HG03103 (cell line): ENCODE results near the gene ZDHHC22.

Experiments
- ATAC-seq: cut with Tn5 transposase; IDR thresholded peaks from one replicate; pipeline ENCODE4 v1.9.1; 2021; ENCODE audit warnings: low read depth; ENCODE audit not compliant: unreplicated experiment

ZDHHC22 gene

DNA sequence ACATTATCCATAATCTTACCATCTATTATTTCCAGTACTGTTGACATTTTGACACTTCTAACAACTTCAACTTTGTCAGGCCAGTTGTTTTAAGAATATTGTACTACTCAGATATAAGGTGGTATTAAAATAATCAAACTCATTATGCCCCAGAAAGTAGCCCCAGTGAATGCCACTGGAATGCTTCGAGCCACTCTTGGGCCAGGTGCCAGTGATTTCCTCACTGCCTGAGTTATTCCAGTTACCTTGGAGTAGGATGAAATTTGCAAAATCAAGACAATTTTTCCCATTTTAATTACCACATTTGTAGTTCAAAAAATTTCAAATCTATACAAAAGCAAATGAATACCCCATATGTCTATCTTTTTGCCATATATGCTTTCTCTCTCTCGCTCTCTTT is 34.4 kb downstream of the ZDHHC22 start:
- no peak for ATAC-seq

DNA sequence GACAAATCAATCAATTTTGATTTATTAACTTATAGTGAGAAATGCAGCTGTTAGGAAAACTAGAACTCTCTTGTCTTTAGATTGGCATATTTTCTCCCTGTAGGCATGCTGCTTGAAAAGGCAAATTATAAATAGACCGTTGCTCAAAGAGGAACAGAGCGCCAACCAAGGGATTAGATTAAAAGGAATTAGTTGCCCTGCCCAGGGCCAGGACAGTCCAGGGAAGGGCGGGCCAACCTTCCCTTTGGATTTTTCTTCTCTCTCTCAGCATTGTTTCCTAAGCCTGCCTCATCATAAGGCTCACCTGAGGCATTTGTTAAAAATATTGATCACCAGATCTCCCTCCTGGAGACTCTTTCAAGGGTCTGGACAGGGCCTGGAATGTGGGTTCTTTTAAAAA is 34.9 kb downstream of the ZDHHC22 start:
- ATAC-seq = no peak

DNA sequence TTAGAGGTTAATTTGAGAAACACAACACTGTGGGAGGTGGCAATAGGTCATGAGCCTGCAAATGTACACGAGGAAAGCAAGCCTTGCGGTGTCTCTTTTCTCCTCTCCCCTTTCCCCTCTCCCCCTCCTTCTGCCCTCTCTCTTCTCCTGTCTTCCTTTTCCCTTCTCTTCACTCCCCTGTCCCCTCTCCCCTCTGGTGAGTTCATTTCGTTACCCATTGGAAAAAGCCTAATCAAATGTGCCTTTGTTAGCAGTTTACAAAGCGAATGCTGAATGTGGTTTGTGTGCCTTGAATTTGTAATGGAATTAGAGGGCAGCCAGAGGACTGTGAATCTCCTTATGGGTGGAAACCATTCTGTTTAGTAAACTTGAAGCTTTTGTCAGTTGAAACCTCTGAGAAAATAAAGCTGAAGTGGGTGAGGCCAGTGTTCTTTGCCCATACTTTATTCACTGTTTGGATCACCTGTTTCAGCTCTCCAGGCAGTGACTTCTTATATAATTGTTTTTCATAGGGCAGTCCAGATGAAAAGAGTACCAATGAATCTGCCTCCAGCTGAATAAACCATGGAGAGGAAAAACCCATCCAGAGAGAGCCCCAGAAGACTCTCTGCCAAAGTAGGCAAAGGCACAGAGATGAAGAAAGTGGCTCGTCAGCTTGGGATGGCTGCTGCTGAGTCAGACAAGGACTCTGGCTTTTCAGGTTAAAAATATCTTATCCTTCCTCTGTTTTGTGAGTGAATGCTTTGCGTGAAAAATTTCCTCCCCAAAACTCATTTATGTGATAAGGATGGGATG is 36.2 kb downstream of the ZDHHC22 start:
- no peak for ATAC-seq

DNA sequence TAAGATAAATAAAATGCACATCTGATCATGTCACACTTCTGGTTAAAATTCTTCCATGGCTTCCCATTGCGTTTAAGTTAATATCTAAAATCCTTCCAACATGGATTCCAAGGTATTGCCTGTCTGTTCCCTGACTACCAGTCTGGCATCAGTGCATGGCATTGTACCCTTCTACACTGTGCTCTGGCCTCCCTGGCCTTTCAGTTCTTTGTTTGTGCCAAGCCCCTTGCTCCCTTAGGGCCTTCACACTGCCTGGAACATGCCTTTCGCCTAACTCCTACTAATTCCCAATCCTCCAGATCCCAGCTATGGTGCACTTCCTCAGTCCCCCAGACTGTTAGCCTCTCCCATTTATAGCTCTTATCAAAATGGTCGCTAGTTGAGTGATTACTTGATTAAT is 37.2 kb downstream of the ZDHHC22 start:
- ATAC-seq = no peak

DNA sequence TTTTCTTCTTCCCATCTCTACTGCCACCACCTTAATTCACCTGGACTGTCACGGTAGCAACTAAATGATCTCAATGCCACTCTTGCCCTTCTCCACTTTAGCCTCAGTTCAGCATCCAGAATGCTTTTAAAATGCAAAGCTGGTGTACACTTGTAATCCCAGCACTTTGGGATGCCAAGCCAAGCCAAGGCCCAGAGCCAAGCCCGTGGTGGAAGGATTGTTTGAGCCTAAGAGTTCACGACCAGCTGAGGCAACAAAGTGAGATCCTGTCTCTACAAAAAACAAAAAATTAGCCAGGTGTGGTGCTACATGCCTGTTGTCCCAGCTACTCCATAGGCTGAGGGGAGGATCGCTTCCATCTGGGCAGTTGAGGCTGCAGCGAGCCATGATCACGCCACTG is 37.6 kb downstream of the ZDHHC22 start:
- ATAC-seq = no peak

DNA sequence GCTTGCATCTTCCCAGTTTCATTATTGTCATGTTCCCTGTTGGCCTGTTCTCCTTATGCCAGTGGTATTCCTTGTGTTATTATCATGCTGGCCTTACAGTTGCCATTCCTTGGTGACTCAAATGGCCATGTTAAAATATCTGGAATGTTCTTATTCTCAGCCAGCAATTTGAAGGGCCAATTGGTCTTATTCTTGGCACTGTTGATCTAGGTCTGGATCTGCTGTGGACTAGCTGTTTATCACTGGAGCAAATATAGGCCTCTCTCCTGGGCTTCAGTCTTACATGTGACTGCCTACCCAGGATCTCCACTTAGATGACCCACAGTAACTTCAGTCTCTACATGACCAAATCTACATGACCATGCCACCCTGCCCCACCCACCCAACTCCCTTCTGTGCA is 38.1 kb downstream of the ZDHHC22 start:
- ATAC-seq = no peak

DNA sequence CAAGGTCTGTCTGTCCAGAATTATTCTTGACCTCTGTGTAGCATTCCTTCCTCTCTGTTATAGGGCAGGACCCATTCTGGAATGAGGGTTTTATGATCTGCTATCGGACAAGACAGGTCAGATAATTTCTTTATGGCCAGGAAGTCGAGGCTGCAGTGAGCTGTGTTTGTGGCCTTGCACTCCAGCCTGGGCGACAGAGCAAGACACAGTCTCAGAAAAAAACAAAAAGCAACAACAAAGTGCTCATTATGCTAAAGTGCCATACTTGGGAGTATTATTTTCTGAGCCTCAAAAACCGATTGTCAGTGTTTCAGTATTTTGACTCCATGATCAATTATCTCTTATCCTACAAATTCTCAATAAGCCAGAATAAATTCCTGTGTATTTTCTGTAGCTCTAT is 39.4 kb downstream of the ZDHHC22 start:
- no peak for ATAC-seq

DNA sequence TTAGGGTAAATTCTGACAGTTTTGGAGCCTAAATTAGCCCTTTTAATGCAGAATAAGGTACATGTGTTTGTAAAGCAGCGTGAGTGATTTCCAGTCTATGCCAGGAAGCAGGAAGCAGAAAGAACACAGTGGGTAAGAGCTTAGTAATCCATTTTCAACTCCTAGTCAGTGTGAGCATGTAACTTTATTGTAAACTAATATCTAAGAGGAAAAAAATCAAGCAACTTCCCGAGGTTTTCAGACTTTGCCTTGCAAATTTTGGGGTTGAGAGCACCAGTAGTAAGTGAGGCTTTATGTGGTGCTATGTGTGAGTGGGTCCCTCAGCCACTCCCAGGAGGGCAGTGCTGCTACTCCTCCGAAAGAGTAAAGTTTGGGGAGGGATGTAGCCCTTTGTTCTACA is 40.6 kb downstream of the ZDHHC22 start:
- no peak for ATAC-seq

DNA sequence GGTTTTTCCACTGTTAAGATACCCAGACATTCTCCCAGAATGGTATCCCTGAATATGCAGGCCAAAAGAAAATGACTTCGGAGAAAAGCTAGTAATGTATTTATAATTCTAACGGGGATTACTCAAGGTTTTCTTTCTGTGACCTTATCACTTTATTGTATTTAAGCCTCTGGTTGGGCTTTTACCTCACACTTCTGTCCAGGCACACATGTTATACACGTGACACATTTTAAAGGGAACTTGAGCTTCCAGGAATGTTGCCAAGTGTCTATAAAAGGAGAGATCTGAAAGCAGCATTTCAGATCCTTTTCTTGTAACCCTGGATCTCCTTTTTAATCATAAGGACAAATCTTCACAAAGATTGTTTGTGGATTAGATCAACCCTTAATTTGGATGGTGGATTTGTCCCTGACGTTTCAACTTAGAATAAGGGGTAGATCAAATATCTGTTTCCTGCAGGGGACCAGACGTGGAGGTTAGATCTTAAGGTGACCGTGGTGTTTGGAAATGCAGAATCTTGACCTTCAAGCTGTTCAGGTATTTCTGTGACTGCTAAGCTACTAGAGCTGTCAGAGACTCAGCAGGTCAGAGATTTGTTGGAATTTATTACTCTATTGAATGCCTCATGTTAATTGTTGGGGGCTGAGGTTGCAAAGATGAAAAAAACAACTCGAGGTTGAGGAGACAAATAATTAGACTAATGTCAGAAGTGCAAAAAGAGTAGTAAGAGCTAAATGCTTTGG is 42.0 kb downstream of the ZDHHC22 start:
- ATAC-seq = no peak

DNA sequence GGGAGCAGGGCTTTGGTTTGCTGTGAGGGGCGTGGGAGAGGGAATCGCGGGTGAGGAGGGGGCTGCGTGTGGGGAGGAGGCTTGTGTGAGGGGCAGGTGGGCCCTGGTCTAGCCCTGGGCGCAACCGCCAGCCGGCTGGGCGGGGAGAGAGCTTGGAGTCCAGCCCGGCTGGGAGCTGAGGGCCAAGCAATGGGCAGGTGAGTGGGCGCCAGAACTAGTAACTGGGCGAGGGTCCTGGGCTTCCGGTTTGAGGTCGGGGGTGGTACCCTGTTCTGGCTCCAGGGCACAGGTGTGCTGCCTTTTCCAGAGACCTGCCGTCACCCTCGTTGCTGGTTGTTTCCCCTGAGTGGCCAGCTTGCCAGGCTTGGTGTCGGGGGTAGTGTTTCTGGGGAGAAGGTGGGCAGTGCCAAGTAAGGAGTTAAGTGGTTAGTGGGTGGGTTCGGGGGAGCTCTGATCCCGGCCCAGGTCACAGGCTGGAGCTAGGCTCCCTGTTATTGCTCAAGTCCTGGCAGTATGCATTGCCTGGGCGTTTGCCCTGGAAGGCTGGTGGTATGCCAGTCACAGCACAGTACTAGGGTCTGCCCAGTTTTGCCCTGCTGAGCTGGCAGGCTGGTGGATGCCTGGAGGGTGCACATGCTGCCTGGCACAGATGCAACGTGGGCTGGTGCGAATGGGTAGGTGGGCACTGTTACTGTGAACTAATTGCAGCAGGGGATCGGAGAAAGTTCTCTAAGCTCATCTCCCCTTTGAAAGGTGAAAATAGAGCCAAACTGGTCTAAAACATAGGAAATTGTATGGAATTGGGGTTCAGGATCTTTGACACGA is 42.9 kb downstream of the ZDHHC22 start:
- no peak for ATAC-seq

DNA sequence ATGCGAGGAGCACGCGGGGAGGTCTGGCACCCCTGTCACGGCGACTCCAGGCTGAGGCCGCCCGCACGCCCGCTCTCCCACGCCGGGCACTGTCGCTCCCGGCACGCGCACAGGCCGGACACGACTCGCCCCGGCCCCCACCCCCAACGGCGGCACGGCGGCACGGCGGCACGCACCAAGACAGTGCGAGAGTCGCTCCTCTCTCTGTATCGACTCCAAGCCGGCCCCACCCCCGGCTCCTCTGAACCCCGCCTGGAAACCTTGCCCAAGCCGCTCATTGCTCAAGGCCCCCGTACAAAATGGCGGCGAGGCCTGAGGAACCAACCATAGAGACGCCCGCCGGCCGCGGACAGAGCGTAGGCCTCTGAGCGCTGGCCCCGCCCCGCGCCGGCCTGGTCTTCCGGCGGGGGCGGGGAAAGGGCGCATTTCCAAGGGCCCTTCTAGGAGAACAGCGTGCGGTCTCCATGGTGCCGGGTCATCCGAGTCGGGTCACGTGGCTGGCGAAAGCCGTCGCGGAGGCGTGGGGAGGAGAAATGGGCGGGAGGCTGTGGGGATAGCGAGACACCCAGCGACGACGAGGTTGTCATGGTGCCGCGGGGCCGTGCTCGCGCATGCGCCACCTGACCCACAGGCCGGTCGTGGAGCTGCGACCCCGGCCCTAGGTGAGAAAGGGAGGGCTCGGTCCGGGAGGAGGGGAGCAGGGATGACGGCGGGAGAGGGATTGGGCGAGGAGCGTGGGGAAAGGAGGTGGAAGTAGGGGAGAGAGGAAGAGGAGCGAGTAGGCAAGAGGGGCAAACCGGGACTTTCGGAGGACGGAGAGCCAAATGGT is 43.7 kb downstream of the ZDHHC22 start, which contains the start of gene CIPC:
Gene CIPC, plus strand, starts transcription at position 559 of the 829 bp plus-strand sequence. CDS start 7,451 bp downstream, outside the sequence.
- peak; percentile 84 for ATAC-seq

DNA sequence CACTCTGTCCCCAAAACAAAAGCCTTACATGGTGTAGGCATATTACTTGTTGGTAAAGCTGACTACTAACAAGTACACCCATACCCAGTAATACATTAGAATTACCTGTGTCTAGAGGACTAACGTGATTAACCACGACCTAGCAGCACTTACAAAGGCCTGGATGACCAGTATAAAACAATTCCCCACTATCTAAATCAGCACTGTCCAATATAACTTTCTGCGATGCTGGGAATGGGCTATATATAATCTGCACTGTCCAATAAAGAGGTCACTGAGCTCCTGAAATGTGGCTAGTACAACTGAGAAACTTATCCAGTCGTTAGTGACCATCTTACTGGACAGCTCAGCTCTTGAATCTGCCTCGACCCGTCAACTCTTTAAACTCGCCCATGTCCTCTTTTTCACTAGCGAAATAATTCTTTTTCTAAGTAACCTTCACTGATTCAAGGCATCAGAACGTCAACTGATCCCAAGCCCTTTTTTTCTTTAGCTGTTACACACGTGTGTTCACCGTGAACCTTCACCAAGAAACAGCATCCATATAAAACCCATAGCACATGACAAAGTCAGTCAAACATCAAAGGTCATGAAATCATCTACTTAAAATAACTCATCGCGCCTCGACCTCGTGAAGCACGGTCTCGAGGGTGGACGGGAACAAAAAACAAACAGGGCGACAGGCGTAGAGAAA is 44.4 kb downstream of the ZDHHC22 start:
- no peak for ATAC-seq

DNA sequence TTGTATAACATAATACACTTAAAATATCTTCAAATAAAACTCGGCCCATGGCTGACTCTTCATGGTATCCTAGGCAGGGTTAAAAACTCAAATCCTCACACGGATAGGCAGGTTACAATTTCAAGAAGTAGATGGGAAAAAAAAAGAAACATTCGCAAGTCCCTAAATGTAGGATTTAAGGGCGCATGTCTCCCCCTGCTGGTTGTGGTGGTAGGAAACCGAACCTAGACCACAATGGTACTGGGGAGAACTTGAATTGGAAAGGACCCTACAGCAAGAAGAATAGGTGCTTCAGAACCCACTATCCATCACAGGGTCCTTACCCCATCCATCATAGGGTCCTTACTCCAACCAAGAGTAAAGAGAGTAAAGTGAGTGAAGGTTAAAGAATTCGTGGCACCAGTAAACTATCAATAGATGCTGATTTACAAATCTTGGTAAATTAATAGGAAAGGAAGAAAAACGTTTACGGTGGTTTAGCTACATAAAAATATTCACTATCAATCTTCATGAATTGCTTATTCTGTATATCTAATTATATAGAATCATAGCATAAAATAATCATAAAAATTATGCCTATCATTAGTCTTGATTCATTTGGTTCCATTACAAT is 46.8 kb downstream of the ZDHHC22 start:
- no peak for ATAC-seq

DNA sequence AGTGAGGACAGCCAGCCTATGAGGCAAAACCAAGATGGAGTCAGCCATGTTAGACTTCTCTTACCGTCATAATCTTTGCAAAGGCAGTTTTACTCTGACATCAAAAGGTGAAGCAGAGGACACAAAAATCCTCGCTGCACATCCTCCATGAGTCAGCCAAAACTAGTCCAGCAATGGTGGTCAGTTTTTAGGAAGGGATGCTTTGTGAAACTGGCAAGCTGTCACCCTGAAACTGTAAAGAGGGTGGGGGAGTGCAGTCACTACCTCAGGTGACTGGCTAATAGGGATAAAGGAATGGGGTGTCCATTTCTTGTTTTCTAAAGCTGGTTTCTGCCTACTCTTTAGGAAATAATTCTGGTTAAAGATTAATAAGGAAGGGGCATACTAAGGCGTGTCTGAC is 48.9 kb downstream of the ZDHHC22 start:
- ATAC-seq = no peak

DNA sequence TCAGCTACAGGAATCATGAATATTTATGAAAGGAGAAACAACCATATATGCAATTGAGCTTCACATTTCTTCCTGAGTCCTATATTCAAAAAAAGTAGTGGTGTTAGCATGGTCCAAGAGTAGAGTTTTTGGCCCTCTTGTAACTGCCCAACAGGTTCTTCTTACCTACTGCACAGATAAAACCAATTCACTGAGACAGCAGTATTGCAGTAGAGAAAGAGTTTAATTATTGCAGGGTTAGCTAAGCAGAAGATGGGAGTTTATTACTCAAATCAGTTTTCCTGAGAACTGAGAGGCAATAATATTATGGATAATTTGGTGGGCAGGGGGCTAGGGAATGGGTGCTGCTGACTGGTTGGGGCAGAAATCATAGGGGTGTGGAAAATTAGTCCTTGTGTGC is 50.1 kb downstream of the ZDHHC22 start:
- no peak for ATAC-seq

DNA sequence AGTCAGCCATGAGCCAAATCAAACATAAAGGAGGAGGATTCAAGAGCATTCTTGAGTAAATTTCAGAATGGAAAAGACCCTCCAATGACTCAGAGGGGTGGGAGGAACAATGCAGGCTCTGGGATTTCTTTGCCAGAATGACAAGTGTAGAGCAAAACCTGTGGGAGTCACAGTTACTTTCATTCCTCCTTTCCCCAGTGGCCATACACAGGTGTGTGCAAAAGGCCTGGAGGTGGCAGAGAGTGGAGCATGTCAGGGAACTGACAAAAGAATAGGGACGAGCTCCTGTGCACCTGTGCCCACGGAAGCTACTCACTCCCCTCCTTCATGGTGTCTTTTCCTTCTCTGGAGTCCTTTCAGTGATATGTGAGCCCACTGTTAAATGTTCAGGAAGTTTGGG is 52.9 kb downstream of the ZDHHC22 start:
- no peak for ATAC-seq

DNA sequence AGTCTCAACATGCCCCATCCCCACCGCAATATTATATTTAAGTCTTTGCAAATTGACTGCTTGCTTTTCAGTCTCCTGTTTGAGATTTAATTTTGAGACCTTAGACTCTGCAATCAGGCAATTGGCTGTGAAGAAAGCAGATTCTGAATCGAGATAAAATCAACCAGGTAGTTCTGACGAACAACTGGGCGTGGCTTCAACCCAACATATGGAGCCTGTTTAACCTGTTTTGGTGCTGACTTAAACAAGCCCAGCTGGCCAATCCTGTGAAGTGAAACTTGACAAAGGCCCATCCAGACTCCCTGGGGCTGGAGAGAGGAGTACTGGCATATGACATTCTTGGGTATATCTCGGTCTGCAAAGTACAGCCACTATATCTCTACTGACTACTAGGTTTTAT is 53.4 kb downstream of the ZDHHC22 start:
- ATAC-seq = no peak

DNA sequence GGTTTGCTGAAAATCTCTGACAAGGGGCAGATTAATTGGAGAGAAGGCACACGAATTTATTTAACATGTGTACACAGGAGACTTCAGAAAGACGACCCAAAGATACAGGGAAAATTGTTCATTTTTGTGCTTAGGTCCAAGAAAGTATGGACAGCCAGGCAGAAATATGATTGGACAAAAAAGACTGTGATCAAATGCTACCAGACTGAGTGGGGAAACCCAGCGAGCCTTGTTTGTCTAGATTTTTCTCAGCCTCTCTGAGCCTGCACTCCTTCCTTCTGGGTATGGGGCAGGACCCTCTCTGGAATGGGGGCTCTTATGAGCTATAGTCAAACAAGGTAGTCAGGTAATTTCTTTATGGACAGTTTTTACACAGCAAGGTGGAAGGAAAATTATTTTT is 54.0 kb downstream of the ZDHHC22 start:
- no peak for ATAC-seq

DNA sequence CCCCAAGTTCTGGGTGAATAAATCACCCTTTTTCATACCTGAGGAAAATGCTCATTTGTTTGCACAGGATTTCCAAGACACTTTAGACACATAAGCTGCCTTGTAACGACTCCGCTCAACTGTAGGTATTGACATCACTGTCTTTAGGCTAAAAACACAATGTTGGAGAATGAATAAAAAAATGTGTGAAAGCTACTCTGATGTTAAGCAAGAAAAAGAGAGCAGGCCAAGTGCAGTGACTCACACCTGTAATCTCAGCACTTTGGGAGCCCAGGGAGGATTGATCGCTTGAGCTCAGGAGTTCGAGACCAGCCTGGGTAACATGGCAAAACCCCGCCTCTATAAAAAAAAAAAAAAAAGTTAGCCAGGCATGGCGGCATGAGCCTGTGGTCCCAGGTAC is 54.6 kb downstream of the ZDHHC22 start:
- ATAC-seq = no peak
